SHP77 (cell line): ENCODE data around the gene DSTN.
A peak's percentile ranks its signal among the peaks of the same experiment; 100 is the strongest.

Experiments
- DNase-seq, 2 experiments: peaks; one replicate each; lab custom pipeline; 2025; lab: John Stamatoyannopoulos, UW

The DSTN gene

DNA sequence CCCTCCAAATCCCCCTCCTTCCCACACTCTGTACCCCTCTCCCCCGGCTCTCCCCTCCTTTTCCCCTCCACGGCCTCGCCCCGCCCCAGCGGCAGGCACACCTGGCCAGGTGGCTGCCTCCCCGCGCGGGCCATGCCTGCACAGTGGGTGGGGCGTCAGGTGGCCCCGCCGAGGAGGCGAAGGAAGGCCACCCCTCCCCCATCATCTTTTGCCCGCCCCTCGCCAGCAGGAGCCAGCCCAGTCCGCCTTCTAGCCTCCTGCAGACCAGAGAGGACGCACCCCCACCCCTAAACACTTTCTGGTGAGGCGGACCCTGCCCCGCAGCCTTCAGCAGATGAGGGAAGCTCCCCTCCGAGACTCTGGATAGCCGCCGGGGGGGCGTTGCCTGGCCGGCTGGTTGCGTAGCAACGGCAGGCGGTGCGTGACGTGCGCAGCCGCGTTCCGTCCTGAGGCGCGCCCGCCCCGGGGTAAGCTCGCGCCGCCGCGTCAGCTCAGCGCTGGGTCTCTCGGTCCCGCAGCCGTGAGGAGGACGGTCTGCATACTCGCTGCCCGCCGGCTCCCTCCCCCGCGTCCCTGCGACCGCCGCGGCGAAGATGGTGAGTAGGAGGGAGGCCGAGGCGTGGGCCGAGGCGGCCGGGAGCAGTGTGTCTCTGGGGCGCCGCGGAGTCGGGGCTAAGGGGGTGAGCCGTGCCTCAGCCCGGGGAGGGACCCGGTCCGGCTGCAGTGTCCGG lies at the start of gene DSTN:
TSS of gene DSTN (plus strand) at position 460 of the 731 bp plus-strand sequence. CDS start at position 594, 134 bp downstream.
- peak; percentile 94 to 99 for DNase-seq

DNA sequence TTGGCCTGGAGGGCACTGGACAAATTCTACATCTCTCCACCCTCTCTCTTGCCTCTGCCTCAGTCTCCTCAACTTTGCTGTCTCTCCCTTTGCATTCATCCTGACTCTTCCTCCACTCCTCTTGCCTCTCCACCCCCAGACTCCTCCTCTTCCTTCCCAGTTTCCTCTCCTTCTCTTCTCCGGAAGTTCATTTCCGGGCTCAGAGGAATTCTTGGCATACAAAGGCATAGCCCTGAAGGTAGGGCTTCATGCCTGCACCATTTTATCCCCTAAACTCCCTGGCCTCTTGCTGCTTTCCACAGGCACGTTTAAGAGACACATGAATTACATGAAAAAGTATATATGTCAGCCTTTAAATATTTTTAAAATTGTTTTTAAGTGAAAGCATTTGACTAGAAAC lies 49.3 kb upstream of the DSTN start:
- DNase-seq: no peak

DNA sequence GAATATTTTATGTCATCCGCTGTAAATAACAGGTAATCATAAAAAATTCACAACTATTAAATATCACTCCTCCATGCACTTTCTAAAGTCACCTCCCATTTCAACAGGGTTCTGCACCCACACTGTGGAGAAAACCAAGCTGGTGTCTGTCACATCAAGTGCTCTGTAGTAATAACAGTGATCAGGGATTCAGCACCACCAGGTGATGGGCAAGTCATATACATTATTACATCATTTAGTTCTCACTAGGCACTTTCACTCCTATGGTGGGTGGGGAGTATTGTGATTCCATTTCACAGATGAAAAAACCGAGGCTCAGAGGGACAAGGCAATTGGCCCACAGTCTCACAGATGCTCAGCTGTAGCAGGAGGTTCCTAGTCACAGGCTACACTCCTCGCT lies 47.3 kb upstream of the DSTN start:
- DNase-seq: no peak

DNA sequence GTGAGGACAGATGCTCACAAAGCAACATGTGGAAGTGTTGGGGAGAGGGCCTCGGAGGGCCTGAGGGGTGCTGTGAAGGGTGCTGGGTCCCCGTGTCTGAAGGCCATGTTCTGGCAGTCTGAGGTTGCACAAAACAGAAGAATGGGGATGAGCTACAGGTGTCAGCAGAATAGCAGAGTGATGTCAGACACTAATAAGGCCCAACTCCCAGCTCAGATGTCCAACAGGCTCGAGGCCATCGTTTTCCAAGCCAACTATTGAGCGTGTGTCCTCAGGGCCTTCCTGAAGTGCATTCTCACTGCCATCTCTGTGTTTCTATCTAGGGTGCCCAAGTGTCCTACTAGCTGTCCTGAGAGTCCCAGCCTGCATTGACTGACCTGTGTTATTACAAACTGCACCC lies 46.5 kb upstream of the DSTN start:
- no peak for DNase-seq

DNA sequence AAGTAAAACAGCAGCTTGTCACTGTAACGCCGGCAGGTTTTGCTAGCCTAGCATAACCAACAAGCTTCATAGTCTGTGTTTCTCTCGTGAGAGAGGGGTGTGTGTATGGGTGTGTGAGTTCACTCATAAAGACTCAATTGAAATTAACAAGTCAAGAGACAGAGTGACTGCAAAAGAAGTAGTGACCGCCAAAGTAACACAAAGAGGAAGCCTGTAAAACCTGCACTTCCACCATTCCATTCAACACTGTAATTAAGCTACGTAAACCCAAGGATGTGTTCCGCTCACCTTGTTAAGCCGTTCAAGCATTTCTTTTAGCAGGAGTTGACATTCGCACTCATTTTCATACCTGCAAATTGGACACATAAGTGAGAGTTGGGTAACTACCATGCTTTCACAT lies 45.3 kb upstream of the DSTN start:
- no peak for DNase-seq

DNA sequence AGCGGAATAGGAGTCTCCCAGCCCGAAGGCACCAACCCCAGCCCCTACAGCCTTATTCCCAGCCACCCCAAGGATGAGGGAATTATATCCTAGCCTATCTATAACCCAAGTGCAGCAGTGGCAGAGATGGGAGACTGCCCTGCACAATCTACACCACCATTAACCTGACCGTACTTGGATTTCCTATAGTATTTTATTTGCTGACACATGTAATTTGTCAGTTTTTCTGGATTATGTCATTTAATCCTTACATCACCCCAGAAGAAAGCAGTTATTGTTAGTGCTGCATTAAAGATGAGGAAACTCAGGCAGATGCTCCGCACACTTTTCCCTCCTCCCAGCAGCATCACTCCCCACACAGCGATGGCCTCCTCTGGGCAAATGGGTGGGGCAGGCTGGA lies 44.7 kb upstream of the DSTN start:
- DNase-seq: no peak

DNA sequence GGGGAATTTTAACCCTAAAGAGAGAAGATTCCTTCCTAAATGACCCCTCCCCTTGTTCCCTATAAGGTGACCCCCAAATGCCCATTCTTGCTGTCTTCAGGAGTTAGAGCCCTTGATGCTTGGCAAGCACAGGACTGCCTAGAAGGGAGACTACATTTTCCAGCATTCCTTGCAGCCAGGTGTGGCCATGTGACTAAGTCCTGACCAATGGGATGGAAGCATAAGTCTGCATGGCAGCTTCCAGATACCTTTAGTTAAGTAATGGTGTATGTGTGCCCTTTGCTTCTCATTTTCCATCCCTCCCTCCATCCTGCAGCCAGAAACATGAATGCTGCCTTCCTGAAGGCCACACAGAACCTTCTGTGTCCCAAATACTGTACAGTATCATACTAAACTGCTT lies 44.2 kb upstream of the DSTN start:
- DNase-seq: peak; percentile 55 to 57

DNA sequence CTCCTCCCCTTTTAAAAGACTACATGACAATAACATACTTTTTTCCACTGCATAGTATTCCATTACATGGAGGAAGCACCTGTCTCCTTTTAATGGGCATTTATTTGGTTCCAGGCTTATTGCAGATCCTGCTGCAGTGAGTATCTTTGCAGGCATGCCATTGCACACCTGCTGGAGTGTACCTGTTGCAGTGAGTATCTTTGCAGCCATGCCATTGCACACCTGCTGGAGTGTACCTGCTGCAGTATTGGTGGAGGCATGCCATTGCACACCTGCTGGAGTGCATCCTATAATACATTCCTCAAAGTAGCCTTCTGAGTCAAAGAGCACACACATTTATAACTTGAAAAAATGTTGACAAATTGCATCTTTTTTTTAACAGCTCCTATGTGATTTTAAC lies 40.3 kb upstream of the DSTN start:
- no peak for DNase-seq

DNA sequence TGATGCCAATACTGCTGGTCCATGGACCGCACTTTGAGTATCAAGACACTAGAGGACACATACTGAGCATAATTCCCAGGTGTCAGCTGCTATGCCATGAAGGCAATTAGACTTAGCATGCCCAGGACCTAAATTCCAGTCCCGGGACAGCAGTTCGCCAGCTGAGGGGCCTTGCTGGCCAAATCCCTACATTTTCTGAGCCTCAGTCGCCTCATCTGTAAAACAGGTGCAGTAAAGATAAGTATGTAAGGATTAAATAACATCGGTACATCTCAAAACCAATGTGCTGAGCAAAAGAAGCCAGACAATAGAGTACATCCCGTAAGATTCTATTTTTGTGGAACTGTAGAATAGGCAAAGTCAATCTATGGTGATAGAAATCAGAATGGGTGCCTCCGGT lies 39.7 kb upstream of the DSTN start:
- DNase-seq: no peak

DNA sequence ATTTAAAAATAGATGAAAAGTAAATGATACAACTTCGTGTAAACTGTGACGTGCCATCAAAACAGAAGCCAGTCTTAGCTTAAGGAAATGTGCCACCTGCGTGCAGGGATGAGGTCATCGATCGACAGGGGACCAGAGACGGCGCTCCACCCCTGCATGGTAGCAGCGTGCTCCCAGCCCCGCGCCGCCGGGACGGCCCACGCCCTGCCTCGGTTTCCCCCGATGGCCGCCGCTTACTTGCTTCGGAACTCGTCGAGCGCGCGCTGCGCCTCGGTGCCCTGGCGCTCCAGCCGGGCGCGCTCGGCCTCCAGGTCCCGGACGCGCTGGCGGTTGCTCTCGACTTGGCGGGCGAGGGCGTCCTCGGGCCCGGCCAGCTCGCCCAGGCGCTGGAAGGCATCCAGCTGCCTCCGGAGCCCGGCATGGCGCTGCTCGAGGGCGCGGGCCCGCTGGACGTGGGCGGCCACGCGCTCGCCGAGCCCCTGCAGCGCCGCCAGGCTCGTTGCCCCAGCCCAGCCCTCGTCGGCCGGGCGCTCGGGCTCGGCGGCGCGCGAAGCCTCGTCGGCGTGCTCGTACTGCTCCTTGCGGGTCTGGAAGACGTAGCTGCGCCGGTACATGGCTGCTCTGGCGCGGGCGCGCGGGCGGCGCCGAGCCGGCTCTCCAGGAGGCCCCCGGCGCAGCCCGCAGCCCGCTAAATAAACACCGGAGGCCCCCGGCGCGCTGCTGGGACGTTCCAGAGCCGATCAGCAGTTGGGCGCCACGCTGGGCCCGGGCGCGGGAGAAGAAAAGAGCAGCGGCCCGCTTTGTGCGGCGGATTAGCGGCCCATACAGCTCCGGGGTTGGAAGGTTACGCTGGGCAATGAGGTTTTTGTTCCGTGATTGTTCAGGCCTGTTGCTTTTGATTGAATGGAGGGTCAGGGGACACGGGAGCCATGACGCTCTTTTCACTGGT lies 38.9 kb upstream of the DSTN start, which contains the start of gene BFSP1:
TSS of gene BFSP1 (minus strand) at position 664 of the 949 bp plus-strand sequence. CDS start at position 614, 50 bp downstream.
- peak; percentile 74 to 93 for DNase-seq

DNA sequence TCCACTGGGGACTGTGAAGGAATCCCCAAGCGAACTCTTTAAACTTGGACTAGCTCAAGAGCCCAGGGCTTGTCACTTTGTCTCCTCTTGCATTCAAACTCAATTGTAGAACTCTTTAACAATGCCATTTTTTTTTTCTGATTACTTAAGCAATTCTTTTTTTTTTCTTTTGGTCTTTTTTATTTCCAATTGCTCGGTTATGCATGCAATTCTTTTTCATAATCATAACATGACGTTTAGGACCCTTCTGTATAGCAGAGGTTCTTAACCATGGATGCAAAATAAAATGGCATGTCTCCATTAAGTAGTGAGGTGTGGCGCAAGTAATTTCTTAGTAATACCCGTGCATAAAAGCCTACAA lies 38.2 kb upstream of the DSTN start:
- DNase-seq: no peak

DNA sequence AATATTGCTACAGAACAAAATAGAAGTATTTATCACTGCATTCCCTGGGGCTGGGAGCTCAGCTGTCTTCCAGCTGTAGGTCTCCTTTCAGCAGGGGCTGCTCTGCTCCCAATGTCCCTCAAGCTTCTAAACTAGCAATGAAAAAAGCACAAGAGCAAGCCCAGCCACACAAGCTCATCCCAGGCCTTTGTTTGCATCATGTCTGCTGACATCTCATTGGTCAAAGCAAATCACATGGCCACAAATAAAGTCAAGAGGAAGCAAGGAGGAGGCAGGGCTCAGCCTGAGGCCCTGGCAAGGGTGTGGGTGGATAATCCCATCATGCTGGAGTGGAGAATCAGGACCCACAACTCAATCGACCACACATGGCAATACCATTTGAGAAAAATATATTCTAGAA lies 36.5 kb upstream of the DSTN start:
- DNase-seq: peak; percentile 58 to 90

DNA sequence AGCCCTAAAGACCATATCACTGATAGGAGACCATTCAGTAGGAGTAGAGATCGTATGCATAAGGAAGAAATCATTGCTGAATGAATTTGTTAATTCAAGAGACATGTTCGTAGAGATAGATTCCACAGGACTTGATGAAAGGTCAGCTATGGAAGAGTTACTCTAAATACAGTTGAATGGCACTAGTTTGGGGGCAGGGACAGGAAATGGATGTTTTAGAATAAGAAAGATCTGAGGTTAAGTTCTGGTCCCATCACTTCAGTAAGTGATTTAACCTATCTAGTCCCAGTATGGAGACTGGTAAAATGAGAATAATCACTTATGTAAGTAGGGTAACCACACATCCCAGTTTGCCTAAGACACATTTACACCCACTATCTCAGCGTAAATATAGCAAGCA lies 35.8 kb upstream of the DSTN start:
- no peak for DNase-seq

DNA sequence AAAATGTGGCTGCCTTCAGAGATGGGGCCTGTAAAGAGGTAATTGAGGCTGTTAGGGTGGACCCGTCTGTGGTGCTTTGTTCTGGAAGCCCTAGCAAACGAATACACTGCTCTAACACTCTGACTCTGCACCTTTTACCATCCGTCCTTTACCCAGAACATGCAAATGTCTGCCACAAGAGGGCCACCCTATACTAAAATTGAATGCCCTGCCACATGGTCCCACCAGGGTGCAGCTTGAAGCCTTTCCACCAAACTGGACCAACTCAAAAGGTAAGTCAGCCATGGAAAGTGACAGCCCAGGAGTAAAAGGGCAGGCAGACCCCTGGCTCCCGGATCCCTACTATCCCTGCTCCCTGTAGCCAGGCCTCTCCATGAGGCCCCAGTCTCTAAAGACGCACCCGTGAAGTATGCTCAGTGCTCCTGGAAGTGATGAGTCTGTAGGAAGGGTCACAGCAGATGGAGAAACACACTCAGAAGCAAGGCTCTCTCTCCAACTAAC lies 32.9 kb upstream of the DSTN start:
- DNase-seq: peak; percentile 97 to 98

DNA sequence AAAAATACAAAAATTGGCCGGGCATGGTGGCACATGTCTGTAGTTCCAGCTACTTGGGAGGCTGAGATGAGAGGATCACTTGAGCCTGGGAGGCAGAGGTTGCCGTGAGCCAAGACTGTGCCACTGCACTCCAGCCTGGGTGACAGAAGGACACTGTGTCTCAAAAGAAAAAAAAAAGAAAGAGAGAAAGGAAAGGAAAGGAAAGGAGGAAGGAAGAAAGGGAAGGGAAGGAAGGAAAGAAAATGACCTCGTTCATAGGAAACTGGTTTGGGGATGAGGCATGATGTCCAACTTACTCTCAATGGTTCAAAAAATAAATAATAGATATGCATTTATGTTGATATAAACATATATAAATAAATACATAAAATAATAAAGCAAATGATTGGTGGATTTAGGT lies 31.9 kb upstream of the DSTN start:
- DNase-seq: no peak

DNA sequence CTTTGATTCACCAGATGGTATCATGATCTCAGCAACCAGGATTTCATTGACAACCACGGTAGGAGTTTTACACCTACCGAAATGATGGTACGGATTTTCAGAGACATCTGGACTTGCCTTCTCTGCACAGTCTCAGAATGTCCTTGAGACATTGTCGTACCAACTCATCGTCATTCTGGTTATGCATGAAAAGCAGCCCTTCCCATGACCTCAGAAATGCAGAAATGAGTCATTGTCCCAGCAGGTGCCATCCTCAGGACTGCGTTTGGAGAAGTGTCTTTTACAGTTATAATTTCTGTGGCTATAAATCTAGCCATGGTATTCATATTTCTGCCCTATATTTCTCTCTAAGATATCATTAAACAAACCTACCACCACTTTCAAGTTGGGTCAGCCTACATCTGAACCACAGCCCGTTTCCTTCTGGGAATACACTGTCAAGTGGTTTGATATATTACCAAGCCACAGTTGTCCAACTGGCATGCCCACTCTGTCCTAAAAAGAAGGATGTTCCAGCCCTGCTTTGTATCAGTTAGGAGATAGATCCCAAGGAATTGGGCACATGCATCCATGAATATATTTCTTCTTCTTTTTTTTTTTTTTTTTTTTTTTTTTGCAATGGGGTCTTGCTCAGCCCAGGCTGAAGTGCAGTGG lies 31.2 kb upstream of the DSTN start:
- peak; percentile 25 to 35 for DNase-seq

DNA sequence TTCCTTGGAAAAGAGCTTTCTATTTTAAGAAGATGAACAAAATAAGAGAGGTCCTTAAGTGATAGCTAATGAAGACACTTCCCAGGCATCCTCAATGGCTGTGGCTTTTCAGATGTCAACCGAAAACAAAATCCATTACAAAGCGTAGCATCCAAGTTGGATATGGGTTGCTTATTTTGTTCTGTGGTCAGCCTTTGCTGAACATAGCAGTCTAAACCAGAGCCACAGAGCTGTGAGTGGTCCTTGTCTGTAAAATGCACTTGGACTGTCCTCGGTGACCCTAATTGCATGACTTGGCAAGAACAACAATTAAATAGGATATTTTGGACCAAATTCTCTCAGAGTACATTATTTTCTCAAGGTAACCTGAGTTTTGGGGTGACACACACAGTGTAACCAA lies 28.3 kb upstream of the DSTN start:
- no peak for DNase-seq

DNA sequence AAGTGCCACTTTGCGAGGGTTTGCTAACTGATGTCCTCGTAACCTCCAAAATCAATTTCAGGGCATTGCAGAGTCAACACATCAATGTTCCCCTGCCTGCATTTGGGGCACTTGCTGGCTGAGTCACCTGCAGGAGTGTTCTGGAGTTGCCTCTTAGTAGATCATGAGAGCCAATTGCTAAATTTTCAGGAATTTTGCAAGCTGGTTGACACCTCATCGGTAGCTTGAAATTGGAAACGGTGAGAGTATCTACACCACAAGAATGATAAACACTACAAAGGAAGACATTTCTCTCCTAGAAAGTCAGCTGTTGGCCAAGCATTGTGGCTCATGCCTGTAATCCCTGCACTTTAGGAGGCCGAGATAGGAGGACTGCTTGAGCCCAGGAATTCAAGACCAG lies 27.9 kb upstream of the DSTN start:
- no peak for DNase-seq

DNA sequence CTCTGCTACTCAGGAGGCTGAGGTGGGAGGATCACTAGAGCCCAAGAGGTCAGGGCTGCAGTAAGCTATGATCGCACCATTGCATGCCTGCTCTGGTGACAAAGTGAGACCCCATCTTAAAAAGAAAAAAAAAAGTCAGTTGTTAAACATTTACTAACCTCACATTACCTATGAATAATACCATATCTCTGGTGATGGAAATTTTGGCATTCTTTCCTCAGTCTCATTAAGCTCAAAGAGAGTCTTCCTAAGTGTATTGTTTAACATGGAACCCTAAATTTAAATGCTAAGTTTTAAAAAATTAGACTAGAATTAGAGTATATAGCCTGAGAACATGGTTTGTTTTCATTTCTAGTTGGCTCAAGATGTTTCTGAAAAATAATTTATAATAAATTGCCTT lies 27.4 kb upstream of the DSTN start:
- no peak for DNase-seq

DNA sequence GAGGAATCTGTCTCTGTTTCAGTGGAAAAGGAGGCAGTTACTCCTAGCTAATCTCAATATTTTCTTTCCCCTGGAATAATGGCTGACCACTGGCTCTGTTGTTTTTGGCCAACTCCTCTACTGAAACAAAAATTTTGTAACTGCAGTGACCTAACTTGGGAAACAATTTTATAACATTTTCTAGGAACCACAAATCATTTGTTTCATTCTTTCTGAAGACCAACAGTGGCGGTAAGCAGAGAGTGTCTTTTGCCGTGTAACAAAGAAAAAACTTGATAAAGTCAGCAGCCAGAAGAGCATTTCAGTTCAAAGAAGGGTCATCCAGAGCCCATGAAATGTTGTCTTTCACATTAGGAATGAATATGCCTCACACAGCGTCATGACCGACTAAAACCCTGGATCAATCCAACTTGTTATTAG lies 26.9 kb upstream of the DSTN start:
- no peak for DNase-seq

DNA sequence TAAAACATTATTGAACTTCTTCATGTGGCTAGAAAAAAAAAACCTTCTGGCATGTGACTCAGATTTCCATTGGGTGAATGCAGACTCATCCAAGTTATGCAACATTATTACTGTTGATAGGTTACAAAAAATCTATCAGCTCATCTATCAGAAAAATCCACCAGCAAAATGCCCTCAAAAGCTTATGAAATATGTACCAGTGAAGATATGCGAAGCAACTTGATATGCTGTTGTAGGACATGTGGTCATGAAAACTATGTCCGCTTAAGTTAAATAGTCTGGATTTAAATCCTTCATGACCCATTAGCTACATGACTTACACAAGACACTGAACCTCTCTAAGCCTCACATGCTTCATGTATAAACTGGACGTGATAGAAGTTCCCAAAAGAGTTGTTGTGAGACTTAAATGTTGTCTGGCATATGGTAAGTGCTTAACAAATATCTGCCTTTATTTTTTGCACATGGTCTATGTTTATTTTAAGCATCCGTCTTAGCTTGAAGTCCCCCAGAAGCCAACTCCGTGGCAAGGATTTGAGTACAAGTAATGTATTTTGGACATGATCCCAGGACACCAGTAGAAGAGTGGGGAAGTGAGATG lies 26.2 kb upstream of the DSTN start:
- DNase-seq: no peak

DNA sequence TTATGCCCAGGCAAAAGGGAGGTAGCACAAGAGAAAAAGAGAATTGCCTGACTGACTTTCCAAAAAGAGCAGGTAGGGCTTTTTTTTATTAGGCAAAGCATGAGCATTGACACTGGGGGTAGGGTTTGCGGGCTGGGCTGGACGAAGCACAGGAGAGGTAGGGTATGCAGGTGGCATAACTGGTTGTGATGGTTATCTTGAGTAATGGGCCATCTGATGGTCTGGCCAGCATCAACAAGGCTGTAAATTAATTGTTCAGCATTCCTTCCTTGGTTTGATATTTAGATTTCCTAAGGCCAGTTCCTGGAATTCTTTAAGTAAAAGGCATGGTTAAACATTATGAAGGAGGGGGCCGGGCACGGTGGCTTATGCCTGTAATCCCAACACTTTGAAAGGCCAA lies 24.7 kb upstream of the DSTN start:
- no peak for DNase-seq
